ENCODE measurements around the gene IFNL4. TPM values are rescaled to one million over a fixed set of nuclear protein-coding genes. Genes with fewer than 3 reads are reported as not detected.

The IFNL4 gene
- total RNA-seq, 2 donors from 2014 or later = not detected

- DNase-seq = no peak
- Histone ChIP-seq H3K9me3 (no peaks in the 10 kb centered on the region), H3K4me3 (no peak overlapping the region), H3K4me1 (no peaks in the 10 kb centered on the region), H3K36me3 (replicated peaks in 1 of 2; ENCODE audit: insufficient read depth in 1 of 2, low read depth in 2 of 2) (no peaks in the 10 kb centered on the region), H3K27ac (no peak overlapping the region), H3K27me3 (no peaks in the 10 kb centered on the region)
- intact Hi-C loops (cut with DNase I) = no loop called here
- 71 to 74% methylated on average over 4 of the region's 4 CpGs for WGBS, 2 donors
- TF ChIP-seq, protein P1, sequence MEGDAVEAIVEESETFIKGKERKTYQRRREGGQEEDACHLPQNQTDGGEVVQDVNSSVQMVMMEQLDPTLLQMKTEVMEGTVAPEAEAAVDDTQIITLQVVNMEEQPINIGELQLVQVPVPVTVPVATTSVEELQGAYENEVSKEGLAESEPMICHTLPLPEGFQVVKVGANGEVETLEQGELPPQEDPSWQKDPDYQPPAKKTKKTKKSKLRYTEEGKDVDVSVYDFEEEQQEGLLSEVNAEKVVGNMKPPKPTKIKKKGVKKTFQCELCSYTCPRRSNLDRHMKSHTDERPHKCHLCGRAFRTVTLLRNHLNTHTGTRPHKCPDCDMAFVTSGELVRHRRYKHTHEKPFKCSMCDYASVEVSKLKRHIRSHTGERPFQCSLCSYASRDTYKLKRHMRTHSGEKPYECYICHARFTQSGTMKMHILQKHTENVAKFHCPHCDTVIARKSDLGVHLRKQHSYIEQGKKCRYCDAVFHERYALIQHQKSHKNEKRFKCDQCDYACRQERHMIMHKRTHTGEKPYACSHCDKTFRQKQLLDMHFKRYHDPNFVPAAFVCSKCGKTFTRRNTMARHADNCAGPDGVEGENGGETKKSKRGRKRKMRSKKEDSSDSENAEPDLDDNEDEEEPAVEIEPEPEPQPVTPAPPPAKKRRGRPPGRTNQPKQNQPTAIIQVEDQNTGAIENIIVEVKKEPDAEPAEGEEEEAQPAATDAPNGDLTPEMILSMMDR (IDR thresholded peaks at IDR 0.05) = no peak
- TF ChIP-seq POLR2A (IDR thresholded peaks at IDR 0.05) = no peak
- no peak for ATAC-seq
Measured at GRCh38 chr19:39293394-39293793, 44.7 kb upstream of the IFNL4 start.

DNA sequence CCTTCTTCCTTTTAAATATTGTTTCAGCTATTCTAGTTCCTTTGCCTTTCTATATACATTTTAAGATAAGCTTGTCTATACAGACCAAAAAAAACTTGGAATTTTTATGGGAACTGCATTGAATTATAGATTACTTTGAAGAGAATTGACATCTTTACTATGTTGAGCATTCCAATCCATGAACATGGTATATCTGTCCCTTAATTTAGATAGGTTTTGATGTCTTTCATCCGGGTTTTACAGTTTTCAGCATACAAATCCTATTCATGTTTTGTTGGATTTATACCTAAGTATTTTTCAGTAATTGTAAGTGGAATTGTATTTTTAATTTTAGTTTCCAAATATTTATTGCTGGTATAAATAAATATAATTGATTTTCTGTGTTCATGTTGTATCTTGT lies 35.4 kb upstream of the IFNL4 start:
- no peak for ATAC-seq

GRCh38 chr19:39282021-39282420 lies 33.4 kb upstream of the IFNL4 start:
- no peak overlapping the region for H3K4me3 ChIP-seq
- H3K27ac ChIP-seq = no peak overlapping the region
- intact Hi-C loops (cut with DNase I) = no loop called here
- ATAC-seq (no peak), DNase-seq (no peak)
- no peaks in the 10 kb centered on the region for H3K36me3 ChIP-seq (replicated peaks in 1 of 2; ENCODE audit: insufficient read depth in 1 of 2, low read depth in 2 of 2)
- no peaks in the 10 kb centered on the region for H3K4me1 ChIP-seq
- 57 to 63% methylated on average over 1 of the region's 1 CpG for WGBS, 2 donors
- no peaks in the 10 kb centered on the region for H3K9me3 ChIP-seq
- no peaks in the 10 kb centered on the region for H3K27me3 ChIP-seq
- no peak for TF ChIP-seq POLR2A (IDR thresholded peaks at IDR 0.05)
- TF ChIP-seq, protein P1 (IDR thresholded peaks at IDR 0.05) = no peak

More for the DNA sequence above, 35.4 kb upstream of the IFNL4 start:
- no peak overlapping the region for H3K27ac ChIP-seq
- WGBS, 2 donors = 82 to 85% methylated on average over 1 of the region's 1 CpG
- no peak for DNase-seq
- H3K27me3 ChIP-seq = no peaks in the 10 kb centered on the region
- H3K36me3 ChIP-seq (replicated peaks in 1 of 2; ENCODE audit: insufficient read depth in 1 of 2, low read depth in 2 of 2) = no peaks in the 10 kb centered on the region
- no peak overlapping the region for H3K4me3 ChIP-seq
- intact Hi-C loops (cut with DNase I) = no loop called here
- H3K9me3 ChIP-seq = no peaks in the 10 kb centered on the region
- TF ChIP-seq, protein P1 (IDR thresholded peaks at IDR 0.05) = no peak
- no peak for TF ChIP-seq POLR2A (IDR thresholded peaks at IDR 0.05)
- H3K4me1 ChIP-seq = no peaks in the 10 kb centered on the region

DNA sequence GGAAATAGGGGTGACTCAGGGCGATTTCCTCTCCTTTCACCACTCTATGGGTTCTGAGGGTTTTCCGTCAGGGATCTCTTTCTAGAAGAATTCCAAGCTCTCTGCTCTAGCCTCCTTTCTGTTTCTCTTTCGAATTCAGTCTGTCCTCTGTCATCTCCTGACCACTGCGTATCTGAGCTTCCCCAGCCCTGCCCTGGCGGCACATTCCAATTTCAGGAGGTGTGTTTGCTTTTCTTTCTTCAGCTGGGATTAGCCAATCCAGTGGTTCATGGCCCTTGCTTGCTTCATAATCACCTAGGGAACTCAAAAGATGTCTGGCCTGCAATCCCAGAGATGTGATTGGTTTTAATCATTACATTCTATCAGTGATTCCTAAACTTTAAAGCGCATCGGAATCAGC lies 28.9 kb upstream of the IFNL4 start:
- Histone ChIP-seq H3K36me3 (replicated peaks in 1 of 2; ENCODE audit: insufficient read depth in 1 of 2, low read depth in 2 of 2) (no peaks in the 10 kb centered on the region), H3K4me1 (no peaks in the 10 kb centered on the region), H3K4me3 (no peak overlapping the region), H3K9me3 (no peaks in the 10 kb centered on the region), H3K27me3 (no peaks in the 10 kb centered on the region), H3K27ac (no peak overlapping the region)
- TF ChIP-seq, protein P1 (IDR thresholded peaks at IDR 0.05) = no peak
- no peak for TF ChIP-seq POLR2A (IDR thresholded peaks at IDR 0.05)
- intact Hi-C loops (cut with DNase I) = no loop called here
- ATAC-seq (no peak), DNase-seq (no peak)
- 80 to 83% methylated on average over 7 of the region's 7 CpGs for WGBS, 2 donors

GRCh38 chr19:39276740-39277139 lies 28.1 kb upstream of the IFNL4 start:
- TF ChIP-seq, protein P1 (IDR thresholded peaks at IDR 0.05) = no peak
- no peak for TF ChIP-seq POLR2A (IDR thresholded peaks at IDR 0.05)
- WGBS, 2 donors = 92 to 93% methylated on average over 5 of the region's 5 CpGs

More at GRCh38 chr19:39276740-39277139, 28.1 kb upstream of the IFNL4 start:
- DNase-seq (no peak), ATAC-seq (no peak)
- intact Hi-C loops (cut with DNase I) = no loop called here
- H3K27ac ChIP-seq = no peak overlapping the region
- H3K9me3 ChIP-seq = no peaks in the 10 kb centered on the region
- H3K27me3 ChIP-seq = no peaks in the 10 kb centered on the region
- no peaks in the 10 kb centered on the region for H3K4me1 ChIP-seq
- no peaks in the 10 kb centered on the region for H3K36me3 ChIP-seq (replicated peaks in 1 of 2; ENCODE audit: insufficient read depth in 1 of 2, low read depth in 2 of 2)
- no peak overlapping the region for H3K4me3 ChIP-seq
